Effector memory CD8-positive, alpha-beta T cell (primary cell): Measurements from ENCODE around the gene PPM1G.
"Not testable (repeated sequence)": the region's sequence is repeated elsewhere in the genome, so short reads cannot be mapped to it uniquely, and the experiment has no call there.

Source experiments
- ATAC-seq: fragments of 150-1000 bp; cut with Tn5 transposase; replicated peaks from 2 replicates; pipeline ENCODE4 v1.10.0; 2021; ENCODE audit warnings: mild to moderate bottlenecking, moderate library complexity
- DNase-seq, 3 experiments: peaks; one replicate each; pipeline ENCODE4 v3.0.0; 2021
- H3K27ac Mint-ChIP-seq, 2 donors: one replicate each; pipeline ENCODE4 v1.8.0; 2022; ENCODE audit warnings: mild to moderate bottlenecking in 2 of 2, mixed read lengths in 2 of 2, moderate library complexity in 2 of 2
- H3K27me3 Mint-ChIP-seq, 2 donors: one replicate each; pipeline ENCODE4 v1.8.0; 2022; ENCODE audit warnings: mixed read lengths in 2 of 2
- H3K36me3 Mint-ChIP-seq: one replicate; pipeline ENCODE4 v1.8.0; 2022; ENCODE audit warnings: mild to moderate bottlenecking, moderate library complexity, mixed read lengths; ENCODE audit not compliant: insufficient read depth
- H3K4me1 Mint-ChIP-seq, 2 donors: one replicate each; pipeline ENCODE4 v1.8.0; 2022; ENCODE audit warnings: low read depth in 2 of 2, mixed read lengths in 2 of 2
- H3K4me3 Mint-ChIP-seq, 2 donors: one replicate each; pipeline ENCODE4 v1.8.0; 2022; ENCODE audit warnings: mild to moderate bottlenecking in 2 of 2, mixed read lengths in 2 of 2, moderate library complexity in 2 of 2
- H3K9me3 Mint-ChIP-seq, 2 donors: one replicate each; pipeline ENCODE4 v1.8.0; 2022; ENCODE audit warnings: mixed read lengths in 2 of 2

Gene PPM1G

DNA sequence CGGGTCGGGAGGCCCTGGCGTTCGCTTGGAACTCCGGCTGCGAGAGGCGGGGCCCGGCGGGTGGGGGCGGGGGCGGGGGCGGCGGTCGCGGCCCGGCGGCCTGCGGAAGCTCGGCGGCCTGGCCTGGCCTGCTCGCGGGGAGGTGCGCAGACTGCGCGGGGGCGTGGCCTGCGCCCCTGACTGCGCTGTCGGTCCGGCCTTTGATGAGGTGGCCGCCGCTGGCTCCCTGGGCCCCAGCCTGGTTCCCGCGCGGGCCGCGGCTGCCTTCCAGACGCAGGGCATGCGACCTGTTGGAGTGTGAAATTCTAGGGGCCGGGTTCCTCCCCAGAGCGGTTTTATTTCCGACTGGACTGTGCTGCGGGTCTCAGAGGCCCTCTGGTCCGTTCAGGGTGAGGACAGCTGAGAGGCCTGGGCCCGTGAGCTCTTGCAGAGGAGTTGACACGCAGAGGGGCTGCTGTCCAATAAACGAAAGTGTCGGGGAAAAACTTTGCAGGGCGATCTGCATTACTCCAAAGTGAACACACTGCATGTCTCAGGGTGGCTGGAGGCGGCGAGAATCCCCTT lies 19.7 kb upstream of the PPM1G start:
- Mint-ChIP-seq H3K9me3 (no peaks in the 10 kb centered on the region), H3K27ac (peak overlapping the region; percentile 94 to 95), H3K36me3 (peaks cover 36% of the 10 kb centered on the region), H3K4me3 (peak overlapping the region; percentile 93 to 95), H3K27me3 (no peaks in the 10 kb centered on the region), H3K4me1 (peaks cover 33 to 40% of the 10 kb centered on the region in 2 donors)
- DNase-seq (peak in 2 of 3 experiments; percentile 57 to 63), ATAC-seq (peak; percentile 72)

- H3K27ac Mint-ChIP-seq: peak within 1 kb of the TSS; percentile 94 to 95
- no peaks in the 10 kb centered on the region for H3K27me3 Mint-ChIP-seq
- H3K9me3 Mint-ChIP-seq: no peaks in the 10 kb centered on the region
- peak within 1 kb of the TSS; percentile 93 to 95 for H3K4me3 Mint-ChIP-seq
- H3K4me1 Mint-ChIP-seq: peaks cover 32 to 34% of the 10 kb centered on the region in 2 donors
- peaks cover 30% of the 10 kb centered on the region for H3K36me3 Mint-ChIP-seq
- peak; percentile 82 to 87 (median 86) for DNase-seq
- ATAC-seq: peak; percentile 89
Measured at GRCh38 chr2:27428213-27428977, 19.0 kb upstream of the PPM1G start, which contains the start of gene NRBP1. TSS of gene NRBP1 (plus strand) at chr2:27428631. CDS start at chr2:27433274, 4,643 bp downstream.

GRCh38 chr2:27427863-27428212 lies 18.4 kb upstream of the PPM1G start:
- Mint-ChIP-seq H3K27me3 (no peaks in the 10 kb centered on the region), H3K4me3 (peak overlapping the region; percentile 93 to 95), H3K27ac (peak overlapping the region; percentile 94 to 95), H3K36me3 (peaks cover 24% of the 10 kb centered on the region), H3K4me1 (peaks cover 26 to 29% of the 10 kb centered on the region in 2 donors), H3K9me3 (no peaks in the 10 kb centered on the region)
- ATAC-seq: no peak
- DNase-seq: no peak

- peaks cover 12% of the 10 kb centered on the region for H3K36me3 Mint-ChIP-seq
Measured at GRCh38 chr2:27425039-27425438, 15.6 kb upstream of the PPM1G start.

DNA sequence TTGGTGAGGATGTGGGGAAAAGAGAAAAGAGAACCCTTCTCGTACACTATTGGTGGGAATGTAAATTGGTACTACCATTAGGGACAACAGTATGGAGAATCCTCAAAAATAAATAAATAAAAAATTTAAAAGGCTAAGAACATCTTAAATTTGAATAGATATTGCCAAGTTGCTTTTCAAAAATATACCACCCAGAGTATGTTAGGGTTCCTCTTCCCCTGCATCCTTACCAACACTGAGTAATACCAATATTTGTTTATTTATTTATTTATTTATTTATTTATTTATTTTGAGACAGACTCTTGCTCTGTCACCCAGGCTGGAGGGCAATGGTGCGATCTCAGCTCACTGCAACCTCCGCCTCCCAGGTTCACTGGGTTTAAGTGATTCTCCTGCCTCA lies 13.6 kb upstream of the PPM1G start:
- Mint-ChIP-seq H3K4me3 (no peak overlapping the region), H3K9me3 (no peaks in the 10 kb centered on the region), H3K27me3 (no peaks in the 10 kb centered on the region), H3K36me3 (no peaks in the 10 kb centered on the region), H3K27ac (no peak overlapping the region), H3K4me1 (peaks cover 5 to 6% of the 10 kb centered on the region in 2 donors)
- DNase-seq (no peak), ATAC-seq (no peak)

More at GRCh38 chr2:27425039-27425438, 15.6 kb upstream of the PPM1G start:
- peaks cover 16% of the 10 kb centered on the region in 2 donors for H3K4me1 Mint-ChIP-seq
- ATAC-seq, H3K27me3 Mint-ChIP-seq, DNase-seq, H3K27ac Mint-ChIP-seq, H3K9me3 Mint-ChIP-seq, H3K4me3 Mint-ChIP-seq: not testable (repeated sequence)

GRCh38 chr2:27421660-27422250 lies 12.4 kb upstream of the PPM1G start:
- H3K9me3 Mint-ChIP-seq: no peaks in the 10 kb centered on the region
- DNase-seq (no peak), ATAC-seq (no peak)
- H3K27ac Mint-ChIP-seq: no peak overlapping the region
- H3K36me3 Mint-ChIP-seq: no peaks in the 10 kb centered on the region
- H3K27me3 Mint-ChIP-seq: no peaks in the 10 kb centered on the region
- H3K4me1 Mint-ChIP-seq: no peaks in the 10 kb centered on the region
- no peak overlapping the region for H3K4me3 Mint-ChIP-seq

DNA sequence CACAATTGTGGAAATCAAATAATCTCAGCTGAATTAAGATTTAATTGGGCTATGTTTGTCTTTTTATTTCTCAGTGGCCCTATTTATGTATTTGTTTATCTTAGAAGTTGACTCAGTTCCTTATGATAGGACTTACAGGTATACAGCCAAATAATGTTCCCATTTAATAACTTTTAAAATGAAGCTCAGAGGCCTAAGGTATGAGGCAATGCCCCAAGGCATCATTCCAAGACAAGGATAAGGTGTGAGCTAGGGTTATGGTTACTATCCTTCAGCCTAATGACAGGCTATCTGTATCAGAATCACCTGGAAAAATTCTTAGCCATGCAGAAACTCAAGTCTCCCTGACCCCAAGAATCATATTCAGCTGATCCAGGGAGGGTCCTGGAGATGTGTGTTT lies 11.6 kb upstream of the PPM1G start:
- no peak for DNase-seq
- Mint-ChIP-seq H3K9me3 (no peaks in the 10 kb centered on the region), H3K4me3 (no peak overlapping the region), H3K27ac (no peak overlapping the region), H3K27me3 (no peaks in the 10 kb centered on the region), H3K4me1 (no peaks in the 10 kb centered on the region), H3K36me3 (peaks cover under 1% of the 10 kb centered on the region)
- ATAC-seq: no peak

DNA sequence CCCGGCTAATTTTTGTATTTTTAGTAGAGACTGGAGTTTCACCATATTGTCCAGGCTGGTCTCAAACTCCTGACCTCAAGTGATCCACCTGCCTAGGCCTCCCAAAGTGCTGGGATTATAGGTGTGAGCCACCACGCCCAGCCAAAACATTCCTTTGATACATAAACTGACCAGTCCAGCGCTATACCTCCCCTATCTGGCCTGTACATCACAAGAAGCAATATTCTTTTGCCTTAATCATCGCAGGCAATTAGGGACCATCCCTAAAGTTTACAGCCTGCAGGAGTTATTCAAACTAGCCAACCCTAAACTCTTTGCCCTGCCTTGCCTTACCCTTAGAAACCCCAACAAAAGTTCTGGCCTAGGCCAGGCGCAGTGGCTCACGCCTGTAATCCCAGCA lies 6.8 kb upstream of the PPM1G start:
- Mint-ChIP-seq H3K4me3 (no peak overlapping the region), H3K4me1 (no peaks in the 10 kb centered on the region), H3K9me3 (no peaks in the 10 kb centered on the region), H3K36me3 (peaks cover 3% of the 10 kb centered on the region), H3K27ac (no peak overlapping the region), H3K27me3 (peaks cover 12 to 18% of the 10 kb centered on the region in 2 donors)
- ATAC-seq: no peak
- DNase-seq: no peak

DNA sequence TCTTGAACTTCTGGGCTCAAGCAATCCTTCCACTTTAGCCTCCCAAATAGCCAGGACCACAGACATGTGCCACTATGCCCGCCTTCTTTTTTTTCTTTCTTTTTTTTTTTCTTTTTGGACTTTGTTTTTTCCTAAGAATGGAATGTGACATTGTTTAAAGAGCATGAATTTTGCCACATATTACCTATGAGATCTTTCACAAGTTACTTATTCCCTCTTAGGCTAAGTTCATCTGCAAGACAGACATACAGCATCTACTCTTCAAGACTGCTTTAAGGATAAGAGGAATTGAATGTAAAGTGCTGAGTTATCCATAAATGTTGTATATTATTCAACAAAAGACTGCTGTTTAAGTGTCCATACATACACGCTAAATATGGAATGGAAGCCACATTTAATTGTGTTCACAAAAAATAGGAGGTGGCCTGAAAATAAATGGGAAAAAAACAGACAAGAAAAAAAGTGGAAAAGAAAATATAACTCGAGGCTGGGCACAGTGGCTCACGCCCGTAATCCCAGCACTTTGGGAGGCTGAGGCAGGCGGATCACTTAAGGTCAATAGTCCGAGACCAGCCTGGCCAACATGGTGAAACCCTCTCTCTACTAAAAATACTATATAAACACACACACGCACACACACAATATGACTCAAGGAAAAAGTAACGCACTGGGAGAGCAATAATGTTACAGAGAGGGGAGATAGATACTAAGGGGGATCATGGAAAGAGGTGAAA lies 3.2 kb upstream of the PPM1G start:
- DNase-seq: no peak
- Mint-ChIP-seq H3K36me3 (peaks cover 6% of the 10 kb centered on the region), H3K4me1 (peaks cover 13 to 15% of the 10 kb centered on the region in 2 donors), H3K9me3 (no peaks in the 10 kb centered on the region), H3K27ac (no peak overlapping the region), H3K27me3 (peaks cover 12 to 18% of the 10 kb centered on the region in 2 donors), H3K4me3 (no peak overlapping the region)
- ATAC-seq: no peak

DNA sequence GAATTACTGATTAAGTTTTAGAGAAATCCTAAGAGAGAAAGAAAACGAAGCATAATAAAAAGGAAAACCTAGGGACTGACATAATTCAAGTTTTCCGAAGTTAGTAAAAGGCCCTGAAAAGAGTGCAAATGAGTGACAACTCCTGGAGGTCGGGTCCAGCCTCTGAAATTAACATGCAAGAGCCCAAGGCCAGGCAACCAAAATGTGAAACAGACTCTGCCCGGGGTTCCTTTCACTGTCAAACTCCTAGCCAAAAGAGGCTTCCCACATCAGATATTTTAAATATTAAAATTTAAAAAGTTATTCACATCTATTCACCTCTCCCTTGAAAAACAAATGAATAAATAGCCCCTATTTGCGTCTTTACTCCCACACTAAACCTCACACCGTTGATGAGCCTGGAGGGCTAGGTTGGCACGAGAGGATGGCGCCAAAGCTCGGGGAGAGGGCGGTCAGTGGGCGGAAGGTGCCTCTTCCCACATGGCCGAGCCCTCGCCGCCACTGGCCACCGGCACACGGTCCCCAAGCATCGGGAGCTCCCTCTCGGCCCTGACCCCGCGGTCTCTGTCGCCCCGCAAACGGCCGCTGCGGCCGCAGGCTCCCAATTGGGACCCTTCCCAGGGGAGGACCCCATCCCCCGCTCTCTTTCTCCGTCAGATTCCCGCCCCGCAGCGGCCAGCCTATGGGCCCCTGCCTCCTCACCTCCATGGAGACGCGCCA lies 630 bp downstream of the PPM1G start:
- ATAC-seq (no peak), DNase-seq (no peak)
- H3K27me3 Mint-ChIP-seq: peaks cover 12 to 18% of the 10 kb centered on the region in 2 donors
- peak overlapping the region; percentile 81 to 89 for H3K4me3 Mint-ChIP-seq
- peaks cover 21% of the 10 kb centered on the region for H3K36me3 Mint-ChIP-seq
- peak overlapping the region; percentile 91 to 93 for H3K27ac Mint-ChIP-seq
- no peaks in the 10 kb centered on the region for H3K9me3 Mint-ChIP-seq
- H3K4me1 Mint-ChIP-seq: peaks cover 22 to 34% of the 10 kb centered on the region in 2 donors

DNA sequence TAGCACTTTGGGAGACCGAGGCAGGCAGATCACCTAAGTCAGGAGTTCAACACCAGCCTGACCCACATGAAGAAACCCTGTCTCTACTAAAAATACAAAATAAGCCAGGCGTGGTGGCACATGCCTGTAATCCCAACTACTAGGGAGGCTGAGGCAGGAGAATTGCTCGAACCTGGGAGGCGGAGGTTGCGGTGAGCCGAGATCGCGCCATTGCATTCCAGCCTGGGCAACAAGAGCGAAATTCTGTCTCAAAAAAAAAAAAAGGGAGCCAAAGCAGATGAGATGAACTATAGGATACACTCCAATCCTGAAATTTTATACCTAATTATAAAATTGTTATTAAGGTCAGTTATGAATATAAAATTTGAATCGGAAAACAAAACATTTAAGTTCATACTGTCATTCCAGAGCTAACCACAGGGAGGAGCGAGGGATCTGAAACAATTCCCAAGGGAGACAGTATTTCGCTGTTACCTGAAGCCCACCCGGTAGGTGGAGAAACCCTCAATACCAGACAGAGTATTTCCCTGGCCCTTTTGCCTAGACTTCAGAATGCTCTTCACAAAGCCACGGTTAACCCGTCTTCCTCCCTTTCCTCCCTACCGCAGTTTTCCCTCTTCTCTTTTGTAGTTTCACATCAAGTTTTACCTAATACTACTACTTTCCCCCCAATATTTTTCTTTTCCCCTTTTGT lies 1.4 kb downstream of the PPM1G start:
- ATAC-seq (no peak), DNase-seq (no peak)
- peaks cover 9 to 13% of the 10 kb centered on the region in 2 donors for H3K27me3 Mint-ChIP-seq
- H3K36me3 Mint-ChIP-seq: peaks cover 22% of the 10 kb centered on the region
- H3K4me3 Mint-ChIP-seq: peak overlapping the region; percentile 81 to 89
- H3K4me1 Mint-ChIP-seq: peaks cover 22 to 38% of the 10 kb centered on the region in 2 donors
- H3K9me3 Mint-ChIP-seq: no peaks in the 10 kb centered on the region
- peak overlapping the region; percentile 91 to 93 for H3K27ac Mint-ChIP-seq

DNA sequence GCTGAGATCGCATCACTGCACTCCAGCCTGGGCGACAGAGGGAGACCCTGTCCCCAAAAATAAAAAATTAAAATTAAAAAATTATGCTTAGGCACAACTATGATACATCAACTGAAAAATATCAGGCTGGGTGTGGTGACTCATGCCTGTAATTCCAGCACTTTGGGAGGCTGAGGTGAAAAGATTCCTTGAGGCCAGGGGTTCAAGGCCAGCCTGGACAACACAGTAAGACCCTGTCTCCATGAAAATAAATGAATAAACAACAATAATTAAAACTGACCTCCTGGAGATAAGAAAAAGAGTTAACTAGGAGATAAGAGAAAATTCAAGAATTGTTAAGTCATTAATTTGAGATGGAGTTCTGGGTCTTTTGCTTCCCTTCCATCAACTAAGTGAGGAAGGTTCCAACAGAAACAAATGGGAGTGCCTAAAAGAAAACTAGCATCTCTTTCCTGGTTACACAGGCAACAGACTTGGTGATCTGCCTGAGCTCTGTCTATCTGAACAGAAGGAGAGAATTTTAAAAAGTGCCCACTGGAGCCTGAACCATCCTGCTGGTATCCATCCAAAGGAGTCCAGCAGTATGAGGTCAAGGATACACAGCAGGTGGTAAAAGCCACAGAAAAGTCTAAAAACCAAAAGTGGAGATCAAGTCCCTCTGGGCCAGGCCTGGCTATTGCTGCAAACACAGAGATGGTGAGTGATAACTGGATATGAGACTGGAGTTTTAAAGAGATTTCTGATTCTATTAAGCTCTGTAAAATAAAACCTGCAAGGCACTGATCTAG lies 8.8 kb downstream of the PPM1G start:
- no peak overlapping the region for H3K4me3 Mint-ChIP-seq
- peaks cover 33% of the 10 kb centered on the region for H3K36me3 Mint-ChIP-seq
- no peaks in the 10 kb centered on the region for H3K9me3 Mint-ChIP-seq
- peak overlapping the region; percentile 59 to 68 for H3K27ac Mint-ChIP-seq
- peaks cover 20 to 43% of the 10 kb centered on the region in 2 donors for H3K4me1 Mint-ChIP-seq
- no peaks in the 10 kb centered on the region for H3K27me3 Mint-ChIP-seq
- DNase-seq (no peak), ATAC-seq (no peak)
